GM19351 (cell line): Measurements from ENCODE around the gene STXBP5.
"Not testable (repeated sequence)": the region's sequence is repeated elsewhere in the genome, so short reads cannot be mapped to it uniquely, and the experiment has no call there.

Source experiments
- ATAC-seq: cut with Tn5 transposase; IDR thresholded peaks from one replicate; pipeline ENCODE4 v1.9.1; 2021; ENCODE audit warnings: mild to moderate bottlenecking, moderate library complexity; ENCODE audit not compliant: unreplicated experiment

STXBP5 gene

DNA sequence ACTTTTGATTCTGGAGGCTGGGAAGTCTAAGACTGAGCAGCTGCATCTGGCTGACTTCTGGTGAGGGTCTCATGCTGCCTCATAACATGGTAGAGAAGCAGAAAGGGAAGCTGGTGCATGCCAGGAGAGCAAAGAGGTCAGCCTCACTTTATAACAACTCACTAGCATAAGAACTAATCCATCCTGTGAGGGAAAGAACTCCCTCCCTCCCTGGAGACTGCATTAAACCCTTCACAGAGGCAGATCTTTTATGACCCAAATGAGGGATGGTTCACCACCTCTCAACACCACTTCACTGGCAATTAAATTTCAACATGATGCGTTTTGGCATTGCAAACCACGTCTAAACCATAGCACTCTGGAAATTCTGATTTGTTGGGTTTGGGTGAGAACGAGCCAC, 33.9 kb downstream of the STXBP5 start:
- ATAC-seq: no peak

DNA sequence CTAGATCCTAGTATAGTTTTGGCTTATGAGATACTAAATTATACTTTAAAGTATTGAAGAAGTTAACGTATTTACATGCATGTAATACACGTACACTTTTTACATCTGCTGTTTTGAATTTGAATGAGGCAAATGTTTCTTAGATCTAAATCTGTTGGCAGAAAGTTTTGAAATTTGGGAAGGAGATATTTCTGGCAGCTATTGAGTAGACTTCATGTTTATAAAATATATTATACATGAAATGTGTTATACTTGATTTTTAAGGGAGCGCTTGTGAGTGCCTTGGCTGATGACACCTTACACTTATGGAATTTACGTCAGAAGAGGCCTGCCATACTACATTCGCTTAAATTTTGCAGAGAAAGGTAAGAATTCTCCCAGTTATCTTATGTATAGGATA, 34.7 kb downstream of the STXBP5 start:
- ATAC-seq: no peak

DNA sequence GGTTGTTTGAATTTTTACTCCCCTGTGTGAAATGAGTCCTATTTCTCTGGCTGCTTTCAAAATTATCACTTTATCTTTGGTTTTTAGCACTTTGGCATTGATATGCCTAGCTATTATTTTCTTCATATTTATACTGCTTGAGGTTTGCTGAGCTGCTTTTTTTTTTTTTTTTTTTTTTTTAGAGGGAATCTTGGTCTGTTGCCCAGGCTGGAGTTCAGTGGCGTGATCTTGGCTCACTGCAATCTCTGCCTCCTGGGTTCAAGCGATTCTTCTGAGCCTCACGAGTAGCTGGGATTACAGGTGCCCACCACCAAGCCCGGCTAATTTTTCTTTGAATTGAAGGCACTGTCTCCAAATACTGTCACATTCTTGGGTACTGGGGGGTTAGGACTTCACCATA, 40.6 kb downstream of the STXBP5 start:
- no peak for ATAC-seq

DNA sequence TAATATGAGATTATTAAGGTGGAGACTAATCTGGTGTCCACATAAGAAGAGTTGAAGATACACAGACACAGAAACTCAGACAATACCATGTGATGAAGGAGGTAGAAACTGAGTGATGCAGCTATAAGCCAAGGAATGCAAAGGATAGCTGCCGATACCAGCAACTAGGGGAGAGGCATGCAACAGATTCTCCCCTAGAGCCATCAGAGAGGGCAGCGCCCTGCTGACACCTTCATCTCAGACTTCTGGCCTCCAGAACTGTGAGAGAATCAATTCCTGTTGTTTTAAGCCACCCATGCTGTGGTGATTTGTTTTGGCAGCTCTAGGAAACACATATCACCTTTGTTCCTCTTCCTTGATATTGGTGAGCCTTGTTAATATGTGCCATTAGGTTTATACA, 41.5 kb downstream of the STXBP5 start:
- ATAC-seq: no peak

DNA sequence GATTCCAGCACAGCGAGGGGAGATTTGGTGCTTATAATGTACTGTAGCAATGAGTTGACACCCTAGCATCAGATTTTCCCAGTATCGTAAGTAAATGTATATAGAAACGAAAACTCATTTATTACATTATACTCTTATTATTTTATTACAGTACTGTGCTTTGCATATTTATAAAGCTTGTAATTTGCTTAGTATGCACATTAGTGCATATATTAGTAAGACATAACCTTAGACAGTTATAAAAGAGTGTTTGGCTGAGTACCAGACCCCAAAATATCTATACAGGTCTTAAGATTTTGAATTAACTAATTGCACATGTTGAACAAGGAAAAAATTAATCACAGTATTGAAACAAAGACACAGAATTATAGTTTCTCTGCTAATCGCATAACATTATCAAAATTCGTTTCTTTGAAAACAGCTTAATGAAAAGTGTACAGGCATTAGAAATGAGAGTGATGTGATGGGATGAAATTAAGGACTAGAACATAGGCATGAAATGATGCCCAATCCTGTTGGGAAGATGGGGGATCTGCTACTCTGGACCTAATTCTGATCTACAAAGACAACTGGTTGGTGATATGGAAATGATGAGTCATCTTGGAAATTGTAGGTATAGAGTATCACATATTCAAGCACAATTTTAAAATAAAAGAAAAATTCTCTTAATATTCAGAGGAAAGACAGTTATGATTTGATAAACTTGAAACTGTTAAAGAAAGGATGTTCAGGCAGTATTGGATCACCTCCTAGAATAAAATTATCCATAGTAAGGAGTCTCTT, 42.8 kb downstream of the STXBP5 start:
- ATAC-seq: no peak

DNA sequence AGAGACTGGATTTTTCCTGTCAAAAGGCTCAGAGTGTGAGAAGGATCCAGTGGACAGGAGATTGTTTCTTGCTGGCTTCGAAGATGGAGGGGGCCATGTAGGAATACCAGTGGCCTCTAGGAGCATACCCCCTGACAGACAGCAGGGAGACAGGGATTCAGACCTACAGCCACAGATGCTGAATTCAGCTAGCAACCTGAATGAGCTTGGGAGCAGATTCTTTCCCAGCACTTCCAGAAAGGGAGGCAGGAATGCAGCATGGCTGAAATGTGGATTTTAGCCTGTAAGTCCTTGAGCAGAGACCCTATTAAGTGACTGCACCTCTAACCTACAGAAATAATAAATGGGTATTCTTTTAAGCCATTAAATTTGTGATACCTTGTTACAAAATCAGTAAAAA, 44.6 kb downstream of the STXBP5 start:
- no peak for ATAC-seq

DNA sequence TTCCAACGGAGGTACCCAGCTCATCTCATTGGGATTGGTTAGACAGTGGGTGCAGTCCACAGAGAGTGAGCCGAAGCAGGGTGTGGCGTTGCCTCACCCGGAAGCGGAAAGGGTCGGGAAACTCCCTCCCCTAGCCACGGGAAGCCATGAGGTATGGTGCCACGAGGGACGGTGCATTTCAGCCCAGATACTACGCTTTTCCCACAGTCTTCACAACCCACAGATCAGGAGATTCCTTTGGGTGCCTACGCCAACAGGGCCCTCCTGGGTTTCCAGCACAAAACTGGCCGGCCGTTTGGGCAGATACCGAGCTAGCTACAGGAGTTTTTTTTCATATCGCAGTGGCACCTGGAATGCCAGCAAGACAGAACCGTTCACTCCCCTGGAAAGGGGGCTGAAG, 46.9 kb downstream of the STXBP5 start:
- ATAC-seq: no peak

DNA sequence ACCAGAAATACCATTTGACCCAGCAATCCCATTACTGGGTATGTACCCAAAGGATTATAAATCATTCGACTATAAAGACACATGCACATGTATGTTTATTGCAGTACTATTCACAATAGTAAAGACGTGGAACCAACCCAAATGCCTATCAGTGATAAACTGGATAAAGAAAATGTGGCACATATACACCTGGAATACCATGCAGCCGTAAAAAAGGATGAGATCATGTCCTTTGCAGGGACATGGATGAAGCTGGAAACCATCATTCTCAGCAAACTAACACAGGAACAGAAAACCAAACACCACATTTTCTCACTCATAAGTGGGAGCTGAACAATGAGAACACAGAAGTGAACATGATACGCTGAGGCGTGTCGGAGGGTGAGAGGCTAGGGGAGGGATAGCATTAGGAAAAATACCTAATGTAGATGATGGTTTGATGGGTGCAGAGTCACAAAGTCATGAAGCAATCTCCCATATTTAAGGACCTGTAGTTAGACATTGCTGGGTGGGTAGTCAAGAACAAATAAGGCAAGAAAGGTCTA, 50.8 kb downstream of the STXBP5 start:
- ATAC-seq: not testable (repeated sequence)

DNA sequence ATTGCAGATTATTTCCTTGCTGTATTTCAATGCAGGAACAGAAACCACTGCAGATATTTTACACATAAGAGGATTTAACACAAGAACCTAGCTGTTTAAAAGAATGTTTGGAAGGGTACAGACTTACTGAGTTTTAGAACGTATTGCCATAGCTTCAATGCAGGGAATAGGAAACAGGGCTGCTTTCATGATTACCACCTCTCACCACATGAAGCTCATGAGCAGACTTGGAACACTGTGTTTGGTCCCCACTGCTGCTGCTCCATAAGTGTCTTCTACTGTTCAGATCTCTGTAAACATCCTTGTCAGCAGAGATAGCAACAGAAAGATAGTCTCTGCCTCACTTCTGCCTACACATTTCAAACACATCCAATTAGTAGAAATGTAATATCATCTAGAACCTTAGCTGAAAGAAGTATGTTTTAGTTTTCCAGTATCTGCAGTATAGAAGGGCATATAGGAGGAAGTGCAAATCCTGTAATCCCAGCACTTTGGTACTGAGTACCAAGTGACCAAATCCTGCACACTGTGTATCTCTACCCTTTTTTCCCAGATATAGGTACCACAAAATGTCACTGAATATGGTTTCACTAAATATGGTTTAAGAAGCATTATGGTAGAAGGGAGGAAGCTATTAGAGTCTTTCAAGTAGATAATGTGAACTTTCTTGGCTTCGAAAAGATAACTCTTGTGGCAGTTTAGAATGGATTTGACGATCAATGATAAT, 51.9 kb downstream of the STXBP5 start:
- no peak for ATAC-seq

DNA sequence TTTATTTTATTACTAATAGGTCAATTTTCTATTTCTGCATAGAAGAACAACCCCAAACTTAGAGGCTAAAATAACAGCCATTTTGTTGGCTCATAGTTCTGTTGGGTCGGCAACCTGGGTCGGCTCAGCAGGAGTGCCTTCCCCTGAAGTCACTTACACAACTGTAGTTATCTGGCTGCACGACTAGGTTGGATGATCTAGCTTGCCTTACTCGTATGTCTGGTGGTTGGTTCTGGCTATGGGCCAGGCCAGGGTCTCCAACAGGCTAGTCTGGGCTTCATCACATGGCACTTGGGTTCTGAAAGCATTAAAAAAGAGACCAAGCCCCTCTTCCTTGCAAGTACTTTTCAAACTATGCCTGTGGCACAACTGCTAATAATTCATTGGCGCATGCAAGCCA, 53.5 kb downstream of the STXBP5 start:
- ATAC-seq: no peak

DNA sequence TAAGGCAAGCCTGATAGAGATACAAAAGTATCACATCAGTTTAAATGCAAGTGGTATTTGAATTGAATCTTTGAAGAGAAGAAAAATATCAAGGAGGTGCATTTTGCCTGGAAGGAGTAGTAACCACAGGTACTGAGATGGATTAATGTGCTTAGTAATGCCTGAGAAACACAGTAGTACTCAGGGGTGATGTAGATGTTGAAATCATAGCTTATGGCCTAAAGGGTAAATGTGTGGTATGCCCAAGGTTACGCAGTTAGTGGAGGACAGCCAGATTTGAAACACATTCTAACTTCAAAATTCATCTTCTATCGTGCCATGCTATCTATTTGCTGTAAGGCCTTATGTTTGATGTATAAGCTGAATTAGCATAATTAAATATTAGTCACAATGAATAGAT, 55.9 kb downstream of the STXBP5 start:
- ATAC-seq: no peak

DNA sequence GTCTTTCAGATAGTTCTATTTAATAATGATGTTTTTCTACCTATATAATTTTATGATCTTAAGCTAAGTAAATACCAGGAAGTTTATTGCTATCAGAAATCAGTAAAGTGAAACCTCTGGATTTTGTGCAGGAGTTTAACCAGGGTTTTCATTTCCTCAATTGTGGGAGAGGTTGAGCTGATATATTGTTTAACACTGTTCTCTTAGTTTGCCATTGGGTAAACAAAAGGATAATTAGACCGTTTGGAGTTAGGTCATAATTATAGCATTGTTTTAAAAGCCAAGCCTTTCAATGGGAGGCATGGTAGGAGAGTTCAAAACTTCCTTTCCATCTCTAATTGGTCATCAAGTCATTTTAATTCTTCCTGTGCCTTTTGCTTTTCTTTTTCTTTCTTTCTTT, 58.7 kb downstream of the STXBP5 start:
- ATAC-seq: no peak

DNA sequence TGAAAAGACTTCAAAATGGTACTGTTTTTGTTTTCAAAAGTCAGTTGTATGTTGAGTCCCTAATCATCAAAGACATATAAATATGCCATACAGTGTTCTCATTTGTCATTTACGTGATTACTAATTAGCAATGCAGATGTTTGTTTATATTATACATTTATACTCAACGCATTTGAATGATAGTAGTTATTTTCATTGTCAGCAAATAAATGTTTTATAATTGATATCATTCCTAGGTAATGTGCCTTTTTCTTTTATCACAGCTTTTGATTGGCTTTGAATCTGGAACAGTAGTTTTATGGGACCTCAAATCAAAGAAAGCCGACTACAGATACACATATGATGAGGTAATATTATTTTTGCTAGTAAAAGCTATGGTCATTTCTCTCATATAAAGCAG, 62.6 kb downstream of the STXBP5 start:
- ATAC-seq: no peak

DNA sequence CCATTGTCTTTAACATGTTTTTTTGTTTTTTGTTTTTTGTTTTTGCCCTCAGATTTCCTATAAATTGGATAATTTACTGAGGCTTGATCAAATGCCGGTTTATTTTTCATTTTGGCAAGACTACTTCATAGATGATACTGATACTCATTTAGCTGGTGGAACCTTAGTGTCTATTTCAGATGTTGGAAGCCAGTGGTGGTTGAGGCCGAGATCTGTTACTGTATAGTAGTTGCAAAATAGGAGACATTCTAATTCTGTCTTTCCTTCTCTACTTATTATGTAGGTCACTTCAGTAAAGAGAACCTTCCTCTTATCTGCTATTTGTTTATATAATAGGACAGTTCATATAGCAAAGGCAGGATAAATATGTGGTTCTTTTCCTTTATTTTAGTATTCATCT, 63.4 kb downstream of the STXBP5 start:
- ATAC-seq: no peak

DNA sequence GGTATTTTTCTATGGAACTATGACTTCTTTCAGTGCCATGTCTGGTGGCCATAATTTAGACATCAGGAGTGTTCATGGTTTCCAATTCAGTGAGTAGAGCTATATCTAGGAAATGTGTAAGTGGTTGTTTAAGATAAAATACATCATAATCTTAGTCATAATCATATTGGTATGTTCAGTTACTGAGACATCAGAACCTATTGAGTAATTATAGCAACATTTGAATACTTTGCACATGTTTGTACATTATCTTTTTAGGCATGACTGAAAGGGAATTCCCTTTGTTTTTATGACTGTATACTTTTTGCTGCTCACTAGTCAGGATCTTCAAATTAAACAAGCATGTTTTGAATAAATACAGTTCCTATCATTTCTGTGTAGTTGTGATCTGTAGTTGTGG, 64.0 kb downstream of the STXBP5 start:
- ATAC-seq: no peak

DNA sequence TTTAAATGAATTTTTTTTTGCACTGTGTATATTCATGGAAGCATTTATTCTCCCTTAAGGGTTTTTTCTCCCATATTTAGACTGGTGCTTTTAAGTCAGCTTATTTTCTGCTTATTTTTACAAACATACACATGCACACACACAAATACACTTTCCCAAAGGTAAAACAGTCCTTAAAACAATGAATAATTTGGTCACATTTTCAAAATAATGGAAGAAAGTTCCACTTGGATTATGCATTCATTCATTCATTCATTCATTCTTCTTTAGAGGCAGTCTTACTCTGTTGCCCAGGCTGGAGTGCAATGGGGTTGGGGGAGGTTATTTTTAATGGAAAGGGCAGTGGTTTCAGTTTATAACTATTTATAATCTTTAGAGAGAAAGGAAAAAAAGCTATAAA, 69.8 kb downstream of the STXBP5 start:
- ATAC-seq: no peak

DNA sequence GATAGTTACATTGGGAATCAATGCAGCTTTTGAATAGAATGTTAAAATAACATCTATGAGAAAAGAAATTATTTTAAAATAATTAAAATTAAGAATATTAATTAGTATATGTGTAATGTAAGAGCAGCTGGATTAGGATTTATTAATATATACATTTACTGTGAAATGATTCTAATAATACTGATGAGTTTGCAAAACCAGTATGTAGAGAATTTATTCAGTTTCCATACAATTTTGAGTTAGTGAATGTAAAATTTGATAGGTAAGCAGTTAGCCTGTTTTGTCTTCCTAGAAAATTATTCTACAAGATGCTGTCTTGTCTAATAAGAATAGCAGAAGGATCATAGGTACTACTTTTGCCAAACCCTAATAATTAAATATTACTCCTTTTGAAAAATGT, 70.6 kb downstream of the STXBP5 start:
- no peak for ATAC-seq

DNA sequence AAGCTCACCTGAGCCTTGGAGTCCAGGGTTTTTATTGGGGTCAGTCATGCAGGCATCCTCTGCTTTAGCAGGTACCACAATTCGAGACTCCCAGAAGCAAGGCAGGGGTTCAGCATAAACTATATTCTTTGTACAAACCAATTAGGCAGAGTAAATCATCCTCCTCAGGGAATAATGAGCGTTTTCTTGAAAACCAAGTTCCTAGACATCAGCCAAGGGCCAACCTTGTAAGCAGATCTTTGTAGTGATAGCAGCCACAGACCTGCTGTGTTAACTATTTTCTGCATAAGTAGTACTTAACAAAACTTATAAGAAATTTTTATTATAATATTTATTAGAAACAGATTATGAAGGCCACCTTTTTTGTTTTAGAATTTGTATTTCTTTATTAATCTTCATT, 74.7 kb downstream of the STXBP5 start:
- no peak for ATAC-seq

DNA sequence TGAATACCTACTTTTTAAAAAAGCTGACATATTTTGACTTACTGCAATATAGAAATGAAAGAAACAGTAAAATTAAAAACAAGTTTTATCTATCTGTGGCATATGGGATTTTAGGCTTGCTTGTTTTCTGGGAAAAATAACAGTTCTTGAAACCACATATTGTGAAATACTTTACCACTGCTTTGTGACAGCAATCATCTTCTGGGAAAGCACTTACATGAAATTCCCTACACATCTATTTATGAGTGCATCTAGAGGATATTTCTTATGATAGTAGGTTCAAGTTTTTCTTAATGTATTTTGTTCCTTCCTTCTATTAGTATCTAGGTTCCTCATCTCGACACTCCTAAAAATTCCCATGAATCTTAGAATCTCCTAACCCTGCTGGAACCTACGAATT, 75.2 kb downstream of the STXBP5 start:
- no peak for ATAC-seq

DNA sequence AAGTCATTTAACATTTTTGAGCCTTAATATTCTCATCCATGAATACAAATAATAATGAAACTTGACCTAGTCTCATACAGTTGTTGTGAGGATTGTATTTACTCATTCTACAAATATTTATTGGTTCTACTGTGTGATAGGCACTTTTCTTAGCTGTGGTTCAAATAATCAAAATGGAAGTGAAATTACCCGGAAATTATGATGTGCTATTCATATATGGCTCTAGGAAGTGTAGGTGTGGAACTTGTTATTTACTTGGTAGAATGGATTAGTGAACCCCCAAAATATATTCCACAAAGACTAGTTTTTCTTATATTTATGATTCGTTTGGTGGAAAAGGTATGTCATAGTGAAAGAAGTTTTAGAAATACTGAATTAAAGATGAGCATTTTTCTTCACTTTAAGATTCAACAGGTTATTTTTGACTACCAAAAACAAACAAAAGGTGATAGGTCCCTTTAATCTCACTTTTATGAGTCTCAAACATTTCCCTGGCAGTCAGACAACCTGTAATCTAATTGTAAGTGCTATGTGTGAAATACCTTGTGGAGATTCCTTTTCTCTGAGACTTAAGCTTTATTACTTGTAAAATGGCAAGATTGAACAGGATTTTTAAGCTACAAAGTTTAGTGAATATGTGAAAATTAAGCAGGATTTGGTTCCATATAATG, 77.8 kb downstream of the STXBP5 start:
- no peak for ATAC-seq

DNA sequence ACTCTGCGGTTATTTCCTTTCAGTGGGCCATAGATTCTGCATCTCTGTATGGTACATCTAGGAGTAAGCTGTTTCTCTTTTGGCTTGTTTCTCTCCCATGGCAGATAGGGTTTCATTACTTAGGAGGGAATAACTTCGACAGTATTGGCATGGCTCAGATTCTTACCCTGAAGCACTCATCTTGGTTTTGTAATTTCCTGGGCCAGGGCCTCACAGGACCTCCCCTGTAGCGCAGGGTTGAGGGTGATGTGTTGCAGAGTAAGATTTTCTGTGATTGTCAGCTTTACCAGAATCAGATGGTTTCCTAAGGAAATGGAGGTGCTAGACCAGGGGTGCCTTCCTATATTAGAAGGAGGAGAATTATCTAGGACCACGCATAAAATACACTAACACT, 78.3 kb downstream of the STXBP5 start:
- ATAC-seq: no peak

DNA sequence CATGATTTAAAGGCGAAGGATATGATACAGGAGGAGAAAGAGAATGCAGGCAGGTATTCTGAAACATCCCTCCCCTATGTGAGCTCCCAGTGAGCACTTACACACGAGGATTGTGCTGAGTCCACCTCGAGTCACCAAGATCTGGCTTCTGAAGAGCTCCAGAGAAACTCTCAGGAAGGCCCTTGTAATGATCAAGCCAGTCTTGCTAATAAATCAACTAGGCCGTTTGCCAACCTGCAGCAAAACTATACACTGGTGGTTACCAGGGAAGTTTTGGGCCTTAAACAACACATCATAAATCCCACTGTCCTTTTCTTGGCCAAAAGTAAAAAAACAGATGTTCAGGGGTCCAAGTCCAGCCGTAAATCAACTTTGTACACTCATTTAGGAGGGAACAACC, 79.2 kb downstream of the STXBP5 start:
- ATAC-seq: no peak
